Hepatic stellate cell (primary cell): Measurements from ENCODE around the gene P2RX1.
"Not testable (repeated sequence)": the region's sequence is repeated elsewhere in the genome, so short reads cannot be mapped to it uniquely, and the experiment has no call there.

Experiments used
- DNase-seq: peaks from one replicate; pipeline ENCODE4 v3.0.0; 2011; ENCODE audit warnings: low spot score

The P2RX1 gene

DNA sequence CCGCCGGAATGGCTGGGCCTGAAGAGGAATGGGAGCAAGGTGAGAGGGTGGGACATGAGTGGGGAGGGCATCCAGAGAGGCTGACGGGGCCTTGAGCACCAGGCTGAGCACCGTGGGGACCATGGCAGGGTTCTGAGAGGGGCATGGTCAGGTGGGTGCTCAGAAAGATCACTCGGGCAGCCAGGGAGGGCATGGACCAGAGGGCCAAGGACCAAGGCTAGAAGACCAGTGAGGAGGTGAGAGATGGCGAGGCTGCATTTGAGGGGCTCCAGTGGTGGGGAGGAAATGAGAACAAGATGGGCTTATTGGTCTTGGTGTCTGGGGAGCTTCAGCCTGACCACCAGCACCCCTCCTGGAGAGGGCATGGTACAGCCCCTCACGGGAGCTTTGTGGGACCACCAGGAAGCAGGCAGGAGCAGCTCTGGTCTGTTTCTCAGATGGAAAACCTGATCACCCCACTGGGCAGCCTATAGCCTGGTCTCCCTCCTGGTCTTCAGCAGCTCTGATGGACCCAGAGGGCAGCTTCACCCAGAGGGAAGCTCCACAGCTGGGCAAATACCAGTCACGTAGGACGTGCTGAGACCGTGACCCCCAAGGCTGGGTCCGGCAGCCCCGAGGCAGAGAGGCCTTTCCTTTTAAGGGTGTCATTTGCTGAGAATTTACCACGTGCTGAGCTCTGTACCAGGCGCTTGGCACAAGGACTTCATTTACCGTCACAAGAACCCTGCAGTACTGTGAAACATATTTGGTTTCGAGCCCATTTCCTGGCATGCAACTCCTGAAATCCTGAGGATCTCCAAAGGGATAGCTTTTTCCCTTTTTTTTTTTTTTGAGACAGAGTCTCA lies 58.8 kb downstream of the P2RX1 start:
- DNase-seq, result no peak

DNA sequence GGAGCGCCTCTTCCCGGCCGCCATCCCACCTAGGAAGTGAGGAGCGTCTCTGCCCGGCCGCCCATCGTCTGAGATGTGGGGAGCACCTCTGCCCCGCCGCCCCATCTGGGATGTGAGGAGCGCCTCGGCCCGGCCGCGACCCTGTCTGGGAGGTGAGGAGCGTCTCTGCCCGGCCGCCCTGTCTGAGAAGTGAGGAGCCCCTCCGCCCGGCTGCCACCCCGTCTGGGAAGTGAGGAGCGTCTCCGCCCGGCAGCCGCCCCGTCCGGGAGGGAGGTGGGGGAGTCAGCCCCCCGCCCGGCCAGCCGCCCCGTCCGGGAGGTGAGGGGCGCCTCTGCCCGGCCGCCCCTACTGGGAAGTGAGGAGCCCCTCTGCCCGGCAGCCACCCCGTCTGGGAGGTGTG lies 62.1 kb downstream of the P2RX1 start:
- DNase-seq, result not testable (repeated sequence)

DNA sequence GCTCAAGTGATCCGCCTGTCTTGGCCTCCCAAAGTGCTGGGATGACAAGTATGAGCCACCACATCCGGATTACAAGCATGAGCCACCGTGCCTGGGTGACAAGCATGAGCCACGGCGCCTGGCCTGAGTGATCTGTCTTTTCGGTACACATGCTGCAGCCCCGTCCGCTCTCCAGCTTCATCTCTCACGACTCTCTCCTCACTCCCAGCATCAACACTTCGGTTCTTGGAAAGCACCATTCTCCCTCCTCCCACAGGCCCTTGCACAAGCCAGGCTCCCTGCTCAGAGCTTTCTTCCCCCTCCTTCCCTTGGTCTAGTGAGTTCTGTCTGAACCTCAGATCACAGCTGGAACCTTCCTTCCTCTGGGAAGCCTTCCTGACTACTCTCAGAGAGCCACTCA lies 63.7 kb downstream of the P2RX1 start:
- no peak for DNase-seq

DNA sequence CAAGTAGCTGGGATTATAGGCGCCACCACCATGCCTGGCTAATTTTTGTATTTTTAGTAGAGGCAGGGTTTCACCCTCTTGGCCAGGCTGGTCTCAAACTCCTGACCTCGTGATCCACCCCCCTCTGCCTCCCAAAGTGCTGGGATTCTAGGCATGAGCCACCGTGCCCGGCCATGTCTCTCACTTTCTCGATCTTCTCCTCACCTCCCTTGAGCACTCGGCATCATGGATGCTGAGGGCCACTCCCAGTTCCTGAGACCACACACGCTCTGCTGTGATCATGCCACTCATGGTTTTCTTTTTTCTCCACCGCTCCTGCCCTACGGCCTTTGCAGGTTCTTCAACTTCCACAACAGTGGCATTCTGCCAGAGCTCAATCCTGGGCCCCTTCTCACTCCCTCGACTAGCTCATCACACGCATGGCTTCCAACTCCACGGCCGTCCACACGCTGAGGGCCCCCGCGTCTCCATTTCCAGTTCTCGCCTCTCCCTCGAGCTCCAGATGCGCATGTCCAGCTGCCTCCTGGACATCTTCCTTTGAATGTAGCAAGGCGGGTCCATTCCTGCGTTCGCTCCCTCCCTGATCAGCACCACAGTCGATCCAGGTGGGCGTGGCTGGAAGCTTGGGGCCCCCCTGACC lies 64.7 kb downstream of the P2RX1 start:
- DNase-seq, result no peak

DNA sequence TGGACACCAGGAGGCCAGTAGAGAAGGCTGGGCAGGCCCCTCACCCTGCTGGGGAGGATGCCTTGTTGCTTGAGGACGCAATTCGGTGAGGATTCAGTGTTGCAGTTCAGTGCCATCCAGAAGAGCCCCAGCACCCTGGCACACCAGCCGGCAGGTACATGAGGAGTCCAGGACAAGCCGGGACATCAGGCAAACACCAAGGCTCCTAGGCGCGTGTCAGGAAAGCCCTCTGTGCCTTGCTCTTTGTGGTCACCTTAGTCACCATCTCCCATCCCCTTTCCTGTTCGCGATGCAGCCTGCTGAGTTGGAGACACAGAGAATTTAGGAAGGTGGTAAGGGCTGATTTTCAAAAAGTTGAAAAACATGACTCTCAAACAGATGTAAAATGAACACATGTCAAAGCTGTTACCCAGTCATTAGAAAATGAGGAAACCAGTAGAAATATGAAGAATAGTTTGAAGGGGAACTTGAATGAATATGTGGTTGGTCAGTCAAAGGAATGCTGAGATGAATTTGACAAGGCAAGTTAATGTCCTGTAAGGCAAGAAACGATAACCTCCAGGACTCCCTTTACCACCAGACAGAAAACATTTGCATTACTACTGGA lies 67.9 kb downstream of the P2RX1 start:
- no peak for DNase-seq

DNA sequence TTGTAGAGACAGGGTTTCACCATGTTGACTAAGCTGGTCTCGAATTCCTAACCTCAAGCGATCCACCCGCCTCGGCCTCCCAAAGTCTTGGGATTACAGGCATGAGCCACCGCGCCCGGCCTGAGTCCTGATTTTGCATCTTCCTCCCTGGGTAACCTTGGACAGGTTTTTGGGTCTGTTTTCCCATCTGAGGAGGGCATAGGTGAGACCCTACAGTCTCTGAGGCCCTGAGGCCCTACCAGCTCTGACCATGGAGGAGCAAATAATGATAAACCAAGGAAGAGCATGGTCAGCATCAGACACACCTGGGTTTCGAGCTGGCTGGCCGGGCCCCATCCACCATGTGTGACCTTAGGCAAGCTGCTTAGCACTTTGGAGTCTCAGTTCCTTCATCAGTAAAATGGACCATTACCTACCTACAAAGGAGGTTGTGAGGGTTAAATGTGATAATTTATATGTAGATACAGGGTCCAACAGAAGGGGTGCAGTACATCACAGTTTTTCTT lies 69.0 kb downstream of the P2RX1 start:
- DNase-seq, result no peak
